HG03378 (cell line): ENCODE data around the gene PRDM12.

Experiments
- ATAC-seq: cut with Tn5 transposase; IDR thresholded peaks from one replicate; pipeline ENCODE4 v1.9.1; 2021; ENCODE audit warnings: mild to moderate bottlenecking, moderate library complexity; ENCODE audit not compliant: unreplicated experiment

The PRDM12 gene

DNA sequence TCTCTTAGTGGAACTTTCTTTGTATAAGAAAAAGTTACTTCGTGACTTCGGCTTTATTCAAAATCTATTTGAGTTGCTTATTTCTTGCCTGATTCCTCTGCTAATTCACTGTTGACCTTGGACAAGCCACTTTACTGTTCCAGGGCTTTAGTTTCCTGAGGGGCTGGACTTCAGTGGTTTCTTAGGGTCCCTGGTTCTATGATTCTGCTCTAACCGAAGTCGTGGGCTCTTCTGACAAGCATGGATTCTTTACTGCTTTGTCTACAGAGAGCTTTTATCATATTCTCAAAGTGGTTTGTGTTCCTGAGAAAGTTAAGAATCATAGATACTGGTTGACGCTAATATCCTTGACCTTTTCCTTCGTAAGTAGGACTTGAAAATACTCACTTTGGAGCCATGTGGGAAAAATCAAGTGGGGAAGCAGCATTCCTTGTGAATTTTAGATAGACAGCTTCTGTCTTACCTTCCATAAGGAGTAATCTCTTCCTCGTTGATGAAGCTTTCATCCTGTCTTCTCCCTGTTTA, 50.3 kb downstream of the PRDM12 start:
- ATAC-seq = no peak

GRCh38 chr9:130715270-130715669, 50.9 kb downstream of the PRDM12 start:
- no peak for ATAC-seq

DNA sequence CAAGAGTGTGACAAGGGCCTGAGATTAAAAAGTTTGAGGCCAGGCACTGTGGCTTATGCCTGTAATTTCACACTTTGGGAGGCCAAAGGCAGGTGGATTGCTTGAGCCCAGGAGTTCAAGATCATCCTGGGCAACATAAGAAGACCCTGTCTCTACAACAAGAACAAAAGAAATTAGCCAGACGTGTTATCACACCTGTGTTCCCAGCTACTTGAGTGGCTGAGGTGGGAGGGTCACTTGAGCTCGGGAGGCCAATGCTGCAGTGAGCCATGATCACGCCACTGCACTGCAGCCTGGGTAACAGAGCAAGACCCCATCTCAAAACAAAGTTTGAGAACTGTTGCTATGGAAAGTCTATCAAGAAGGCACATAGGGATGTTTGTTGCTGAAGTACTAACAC, 54.2 kb downstream of the PRDM12 start:
- ATAC-seq = no peak

DNA sequence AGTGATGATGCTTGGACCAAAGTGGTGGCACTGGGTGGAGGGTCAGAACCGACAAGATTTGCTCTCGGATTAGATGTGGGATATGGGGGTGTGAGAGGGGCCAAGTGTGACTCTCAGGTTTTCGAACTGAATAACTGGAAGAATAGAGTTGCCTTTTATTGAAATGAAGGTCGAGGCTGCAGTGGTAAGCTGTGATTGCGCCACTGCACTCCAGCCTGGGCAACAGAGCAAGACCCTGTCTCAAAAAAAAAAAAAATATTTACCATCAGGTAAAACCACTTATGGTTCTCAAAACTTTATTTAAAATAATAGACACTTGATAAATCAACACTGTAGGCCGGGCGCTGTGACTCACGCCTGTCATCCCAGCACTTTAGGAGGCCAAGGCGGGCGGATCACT, 56.4 kb downstream of the PRDM12 start:
- no peak for ATAC-seq

GRCh38 chr9:130728721-130729120, 64.3 kb downstream of the PRDM12 start:
- no peak for ATAC-seq

- no peak for ATAC-seq
These were observed 64.8 kb downstream of the PRDM12 start for GRCh38 chr9:130729145-130729544.

DNA sequence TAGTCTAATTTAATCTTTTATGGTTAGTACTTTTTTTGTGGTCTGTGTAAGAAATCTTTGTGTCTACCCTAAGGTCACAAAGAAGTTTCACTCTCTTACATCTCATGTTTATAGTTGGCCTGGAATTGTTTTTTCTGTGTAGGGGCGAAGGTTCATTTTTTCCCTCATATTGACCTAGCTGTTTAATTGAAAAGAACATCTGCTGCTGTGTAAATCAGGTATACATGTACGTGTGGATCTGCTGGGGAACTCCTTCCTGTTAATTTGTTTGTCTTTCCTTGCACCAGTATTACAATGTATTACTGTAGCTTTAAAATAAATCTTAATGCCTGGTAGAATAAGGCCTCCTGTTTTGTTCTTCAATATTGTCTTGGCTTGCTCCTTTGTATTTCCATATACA, 67.0 kb downstream of the PRDM12 start:
- no peak for ATAC-seq

GRCh38 chr9:130732136-130732535, 67.7 kb downstream of the PRDM12 start:
- no peak for ATAC-seq
